ENCODE measurements around the gene LONP2.

The LONP2 gene, protein sequence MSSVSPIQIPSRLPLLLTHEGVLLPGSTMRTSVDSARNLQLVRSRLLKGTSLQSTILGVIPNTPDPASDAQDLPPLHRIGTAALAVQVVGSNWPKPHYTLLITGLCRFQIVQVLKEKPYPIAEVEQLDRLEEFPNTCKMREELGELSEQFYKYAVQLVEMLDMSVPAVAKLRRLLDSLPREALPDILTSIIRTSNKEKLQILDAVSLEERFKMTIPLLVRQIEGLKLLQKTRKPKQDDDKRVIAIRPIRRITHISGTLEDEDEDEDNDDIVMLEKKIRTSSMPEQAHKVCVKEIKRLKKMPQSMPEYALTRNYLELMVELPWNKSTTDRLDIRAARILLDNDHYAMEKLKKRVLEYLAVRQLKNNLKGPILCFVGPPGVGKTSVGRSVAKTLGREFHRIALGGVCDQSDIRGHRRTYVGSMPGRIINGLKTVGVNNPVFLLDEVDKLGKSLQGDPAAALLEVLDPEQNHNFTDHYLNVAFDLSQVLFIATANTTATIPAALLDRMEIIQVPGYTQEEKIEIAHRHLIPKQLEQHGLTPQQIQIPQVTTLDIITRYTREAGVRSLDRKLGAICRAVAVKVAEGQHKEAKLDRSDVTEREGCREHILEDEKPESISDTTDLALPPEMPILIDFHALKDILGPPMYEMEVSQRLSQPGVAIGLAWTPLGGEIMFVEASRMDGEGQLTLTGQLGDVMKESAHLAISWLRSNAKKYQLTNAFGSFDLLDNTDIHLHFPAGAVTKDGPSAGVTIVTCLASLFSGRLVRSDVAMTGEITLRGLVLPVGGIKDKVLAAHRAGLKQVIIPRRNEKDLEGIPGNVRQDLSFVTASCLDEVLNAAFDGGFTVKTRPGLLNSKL

DNA sequence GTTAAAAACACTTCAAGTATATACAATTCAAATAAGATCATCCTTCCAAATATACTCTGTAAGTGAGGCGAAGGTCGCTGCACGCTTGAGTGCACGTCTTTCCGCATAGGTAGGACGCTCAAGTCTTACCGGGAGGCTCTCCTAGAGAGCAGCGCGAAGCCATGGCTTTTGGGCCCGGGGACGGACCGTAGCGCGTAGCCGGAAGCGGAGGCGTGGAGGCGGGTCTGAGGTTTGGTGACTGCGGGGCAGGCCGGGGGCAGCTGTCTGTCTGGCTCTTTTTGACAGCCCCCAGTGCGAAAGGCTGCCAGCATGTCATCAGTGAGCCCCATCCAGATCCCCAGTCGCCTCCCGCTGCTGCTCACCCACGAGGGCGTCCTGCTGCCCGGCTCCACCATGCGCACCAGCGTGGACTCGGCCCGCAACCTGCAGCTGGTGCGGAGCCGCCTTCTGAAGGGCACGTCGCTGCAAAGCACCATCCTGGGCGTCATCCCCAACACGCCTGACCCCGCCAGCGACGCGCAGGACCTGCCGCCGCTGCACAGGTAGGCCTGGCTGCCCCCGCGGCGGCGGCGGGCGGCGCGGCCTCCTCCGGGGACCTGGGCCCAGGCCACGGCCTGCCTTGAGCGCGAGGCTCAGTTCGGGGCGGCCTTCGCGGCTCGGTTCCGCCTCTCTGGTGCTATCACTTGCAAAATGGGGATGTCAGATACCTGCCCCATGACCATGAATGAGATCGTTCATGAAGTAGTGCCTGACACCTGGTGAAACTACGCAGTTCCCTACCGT lies at the start of gene LONP2:
LONP2 (plus strand) TSS at position 221 of the 783 bp plus-strand sequence; CDS start at position 310, 89 bp downstream.
- peak; percentile 70 for DNase-seq

DNA sequence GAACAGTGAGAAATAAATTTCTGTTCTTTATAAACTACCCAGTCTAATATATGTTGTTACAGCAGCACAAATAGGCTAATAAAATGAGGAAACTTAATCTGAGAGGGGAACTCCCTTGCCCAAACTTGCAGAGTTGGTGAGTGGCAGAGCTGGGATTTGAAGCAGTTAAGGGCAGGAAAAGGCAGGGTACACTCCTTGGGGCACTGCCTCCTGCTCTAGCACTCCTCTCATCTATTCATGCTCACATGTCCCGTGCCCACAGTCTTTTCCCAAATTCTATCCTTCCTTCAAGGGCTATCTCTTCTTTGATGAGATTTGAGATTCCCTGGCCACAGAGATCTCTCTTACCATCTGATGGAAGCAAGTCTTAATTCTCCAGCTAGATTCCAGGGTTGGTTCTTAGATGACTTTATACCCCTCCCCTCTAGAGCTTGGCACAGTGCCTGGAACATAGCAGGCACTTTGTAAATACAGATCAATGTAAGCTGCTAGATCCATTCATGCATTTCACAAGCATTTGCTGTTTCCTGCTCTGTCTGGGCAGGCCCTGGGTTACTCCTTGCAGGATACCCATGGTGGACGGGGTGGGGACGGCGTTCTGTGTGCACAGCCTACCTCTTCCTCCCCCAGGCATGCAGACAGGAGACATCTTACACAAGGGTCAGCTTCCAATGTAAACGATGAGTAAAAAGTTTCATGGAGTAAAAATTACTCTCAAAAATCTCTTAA lies 49.1 kb upstream of the LONP2 start:
- peak; percentile 17 for DNase-seq

DNA sequence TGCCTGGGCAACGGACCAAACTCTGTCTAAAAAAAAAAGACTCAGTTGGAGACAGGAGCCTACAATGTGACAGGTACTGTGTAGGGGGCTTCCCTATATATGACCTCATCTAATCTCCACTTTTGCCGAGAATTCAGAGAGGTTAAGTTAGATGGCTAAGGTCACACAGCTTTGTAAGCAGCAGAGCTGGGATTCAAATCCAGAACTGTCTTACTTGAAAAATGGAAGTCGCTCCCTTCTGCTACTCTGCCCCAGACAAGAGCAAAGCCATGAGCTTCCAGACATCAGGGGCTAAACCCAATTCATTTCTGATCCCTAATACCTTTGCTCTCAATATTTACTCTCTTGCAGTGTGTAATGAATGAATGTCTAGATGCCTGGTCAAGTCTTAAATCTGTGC lies 46.8 kb upstream of the LONP2 start:
- peak; percentile 99 for DNase-seq

DNA sequence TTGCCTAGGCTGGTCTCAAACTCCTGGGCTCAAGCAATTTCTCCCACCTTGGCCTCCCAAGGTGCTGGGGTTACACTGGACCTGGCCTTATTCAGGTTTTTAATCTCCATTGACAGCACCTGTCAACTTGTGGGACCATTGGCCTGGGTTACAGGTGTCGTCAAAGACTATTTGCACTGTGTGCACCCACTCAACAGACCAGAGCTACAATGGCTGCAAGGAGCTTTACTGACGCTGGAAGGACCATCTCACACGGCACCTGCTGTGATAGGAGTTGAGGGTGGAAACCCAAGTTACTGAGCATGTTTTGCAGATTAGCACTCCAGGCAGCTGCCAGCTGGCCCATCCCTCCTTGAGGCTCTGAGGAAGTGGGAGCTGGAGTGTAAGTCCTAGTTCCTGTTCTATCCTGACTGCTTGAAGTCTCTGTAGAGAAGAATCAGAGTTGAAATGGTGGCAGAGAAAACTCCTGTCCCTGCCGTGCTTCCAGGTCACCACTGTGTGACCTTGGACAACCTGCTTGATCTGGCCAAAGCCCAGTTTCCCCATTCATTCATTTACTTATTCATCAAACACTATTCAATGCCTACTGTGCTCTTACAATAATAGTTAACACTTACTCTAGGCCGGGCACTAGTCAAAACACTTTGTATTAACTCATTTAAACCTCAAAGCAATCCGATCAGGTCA lies 42.4 kb upstream of the LONP2 start:
- no peak for DNase-seq

DNA sequence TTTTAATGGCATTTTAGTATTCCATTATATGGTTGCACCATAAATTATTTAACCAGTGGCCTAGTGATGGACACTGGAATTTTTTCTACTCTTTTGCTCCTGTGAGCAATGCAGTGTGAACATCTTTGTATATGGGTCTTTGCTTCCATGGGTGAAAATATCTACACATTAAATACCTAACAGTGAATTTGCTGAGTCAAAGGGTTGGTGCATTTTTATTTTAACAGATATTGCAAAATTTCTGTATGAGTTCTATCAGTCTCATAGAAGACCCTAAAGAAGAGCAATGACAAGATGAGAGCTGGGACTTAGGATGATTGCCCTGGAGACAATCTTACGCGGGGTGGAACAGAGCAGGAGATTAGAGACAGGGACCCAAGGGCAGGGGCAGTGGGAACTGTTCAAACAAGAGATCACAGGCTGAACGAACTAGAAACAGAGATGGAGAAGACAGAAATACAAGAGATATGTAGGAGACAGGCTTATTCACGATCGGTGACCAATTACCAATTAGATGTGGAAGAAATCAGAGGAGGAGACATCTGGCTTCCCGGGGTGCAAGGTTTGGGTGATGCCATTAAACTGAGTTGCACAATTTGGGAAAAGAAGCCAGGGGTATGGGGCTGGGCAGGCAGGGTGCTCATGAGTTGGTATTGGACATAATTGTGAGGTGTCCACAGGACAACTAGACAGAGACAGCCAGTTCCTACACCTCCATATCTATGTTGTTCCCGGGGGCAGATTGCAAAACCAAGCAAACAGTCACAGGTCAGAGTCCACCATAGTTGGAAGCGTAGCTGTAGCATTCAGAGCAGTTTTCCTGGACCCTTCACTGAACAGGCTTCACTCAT lies 39.9 kb upstream of the LONP2 start:
- no peak for DNase-seq

DNA sequence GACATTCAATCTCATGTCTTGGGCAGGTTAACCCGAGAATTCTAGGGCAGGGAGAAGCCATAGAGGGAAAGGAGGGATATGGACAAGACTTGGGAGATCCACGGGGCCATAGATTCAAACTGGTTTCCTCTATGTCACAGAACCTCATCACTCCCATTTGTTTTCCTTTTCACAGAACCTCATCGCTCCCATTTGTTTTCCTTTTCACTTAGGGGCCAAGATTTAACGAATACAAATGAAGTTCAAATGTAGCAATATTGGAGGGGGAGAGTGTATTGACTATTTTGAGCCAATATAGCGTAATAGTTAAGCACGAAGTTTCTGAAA lies 39.3 kb upstream of the LONP2 start:
- DNase-seq = no peak

DNA sequence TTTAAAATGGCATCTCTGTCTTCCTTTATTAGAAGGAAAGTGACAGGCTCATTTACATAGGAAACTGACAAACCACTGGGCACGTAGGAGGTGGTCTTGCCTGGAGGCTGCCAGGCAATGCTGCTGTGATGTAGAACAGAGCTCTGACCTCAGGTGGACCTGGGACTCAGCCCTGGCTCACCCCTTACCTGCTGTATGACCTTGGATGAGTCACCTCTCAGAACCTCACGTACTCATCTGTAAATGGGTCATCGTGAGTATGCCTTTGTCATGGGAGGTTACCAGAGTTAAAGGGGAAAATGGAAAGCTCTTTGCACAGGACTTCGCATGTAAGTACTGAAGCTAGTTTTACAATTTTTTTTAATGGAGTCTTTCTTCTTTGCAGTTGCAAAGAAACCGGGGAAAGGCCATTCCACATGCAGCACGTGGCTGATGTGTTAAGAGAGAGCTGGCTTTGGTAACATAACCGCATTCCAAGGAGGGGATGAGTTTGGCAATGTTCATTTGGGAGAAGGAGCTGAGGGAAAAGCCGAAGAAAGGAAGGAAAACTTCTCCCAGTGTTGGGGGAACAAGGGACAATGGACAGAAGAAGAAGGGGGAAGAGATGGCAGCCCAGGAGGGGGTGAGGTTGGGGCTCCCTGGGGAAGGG lies 37.4 kb upstream of the LONP2 start:
- DNase-seq = no peak

DNA sequence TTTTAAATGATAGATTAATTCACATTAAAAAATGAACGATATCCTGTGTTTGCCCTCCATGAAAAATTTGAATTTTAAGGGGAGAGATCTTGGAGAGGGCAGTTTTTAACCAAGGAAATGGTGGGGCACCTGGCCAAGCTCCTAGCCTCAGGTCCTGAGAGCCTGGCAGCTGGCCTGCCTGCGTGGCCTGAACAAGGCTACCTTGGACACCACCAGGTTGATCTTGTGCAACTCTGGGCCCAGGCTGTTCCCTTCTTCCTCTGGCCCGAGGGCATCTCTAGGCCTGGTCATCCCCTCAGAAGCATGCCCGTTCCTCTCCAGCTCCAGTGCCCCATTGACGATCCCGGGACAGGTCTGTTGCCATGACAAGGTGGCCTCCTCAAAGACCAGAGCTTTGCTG lies 33.4 kb upstream of the LONP2 start:
- no peak for DNase-seq

DNA sequence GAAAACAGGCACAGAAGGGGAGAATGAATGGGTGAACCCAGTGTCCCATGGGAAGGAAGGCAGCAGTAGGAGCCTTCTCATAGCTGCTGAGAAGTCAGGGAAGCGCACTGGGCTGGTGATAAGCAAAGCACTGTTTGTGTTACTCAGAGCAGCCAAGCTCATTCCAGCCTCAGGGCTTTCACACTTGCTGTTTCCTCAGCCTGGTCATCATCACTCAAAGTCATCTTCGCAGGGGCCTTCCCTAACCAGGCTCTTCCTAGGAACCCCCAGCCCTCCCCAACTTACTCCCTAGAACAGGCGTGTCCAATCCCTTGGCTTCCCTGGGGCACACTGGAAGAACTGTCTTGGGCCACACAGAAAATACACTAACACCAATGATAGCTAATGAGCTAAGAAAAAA lies 32.1 kb upstream of the LONP2 start:
- DNase-seq = no peak

DNA sequence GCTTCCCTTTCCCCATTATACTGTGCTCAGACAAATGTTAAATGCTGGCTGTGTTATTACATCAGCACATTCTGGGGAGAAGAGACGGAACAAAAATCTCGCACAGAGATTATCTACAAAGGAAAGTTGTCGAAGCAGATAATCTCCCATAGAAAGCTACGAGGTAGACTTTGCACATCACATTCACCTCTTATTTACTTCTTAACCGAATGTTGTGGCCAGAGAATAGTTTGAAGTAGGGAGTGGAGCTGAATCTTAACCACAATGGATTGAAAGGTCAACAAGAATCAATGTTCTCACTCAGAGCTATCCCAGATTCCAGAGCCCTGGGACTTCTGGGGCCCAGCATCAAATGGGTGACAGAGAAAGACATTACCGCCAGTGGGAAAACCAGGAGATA lies 28.4 kb upstream of the LONP2 start:
- no peak for DNase-seq

DNA sequence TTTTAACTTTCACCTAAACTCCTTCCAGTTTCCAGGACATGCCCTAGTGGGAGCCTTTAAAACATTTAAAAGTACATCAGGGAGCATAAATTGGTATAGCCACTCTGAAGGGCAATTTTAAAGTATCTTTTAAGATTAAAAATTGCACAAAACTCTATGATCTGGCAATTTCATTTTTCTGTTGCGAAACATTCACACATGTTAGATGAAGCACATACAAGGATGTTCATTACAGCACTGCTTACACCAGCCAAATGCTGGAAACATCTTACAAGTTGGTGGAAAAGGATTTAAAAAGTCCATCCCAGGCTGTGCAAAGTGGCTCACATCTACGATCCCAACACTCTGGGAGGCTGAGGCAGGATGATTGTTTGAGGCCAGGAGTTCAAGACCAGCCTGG lies 26.4 kb upstream of the LONP2 start:
- no peak for DNase-seq

DNA sequence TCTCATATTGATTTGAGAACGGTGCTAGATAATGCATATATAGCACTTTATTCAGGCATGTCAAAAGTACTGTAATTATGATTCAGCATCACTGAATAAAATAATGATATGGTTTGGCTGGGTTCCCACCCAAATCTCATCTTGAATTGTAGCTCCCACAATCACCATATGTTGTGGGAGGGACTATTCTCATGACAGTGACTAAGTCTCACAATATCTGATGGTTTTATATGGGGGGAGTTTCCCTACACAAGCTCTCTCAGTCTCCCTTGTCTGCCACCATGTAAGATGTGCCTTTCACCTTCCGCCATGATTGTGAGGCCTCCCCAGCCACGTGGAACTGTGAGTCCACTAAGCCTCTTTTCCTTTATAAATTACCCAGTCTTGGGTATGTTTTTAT lies 25.6 kb upstream of the LONP2 start:
- DNase-seq = no peak

DNA sequence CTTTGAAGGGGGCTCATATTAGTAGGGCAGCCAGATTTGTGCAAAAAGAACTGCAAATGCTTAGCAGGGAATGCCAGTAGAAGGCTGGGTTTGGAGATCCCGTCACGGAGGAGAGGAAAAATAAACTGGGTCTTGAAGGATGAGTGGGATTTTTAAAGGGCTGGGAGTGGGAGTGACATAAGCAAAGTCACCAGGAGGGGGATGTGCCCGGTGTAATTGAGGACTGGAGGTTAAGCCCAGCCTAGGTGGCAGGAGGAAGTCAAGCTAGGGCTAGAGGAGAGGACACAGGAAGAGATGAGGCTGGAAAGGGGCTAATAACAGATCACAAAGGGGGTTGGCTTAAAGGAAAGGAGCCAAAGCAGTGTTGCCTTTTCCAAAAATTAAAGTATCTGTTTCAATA lies 23.2 kb upstream of the LONP2 start:
- DNase-seq = no peak

DNA sequence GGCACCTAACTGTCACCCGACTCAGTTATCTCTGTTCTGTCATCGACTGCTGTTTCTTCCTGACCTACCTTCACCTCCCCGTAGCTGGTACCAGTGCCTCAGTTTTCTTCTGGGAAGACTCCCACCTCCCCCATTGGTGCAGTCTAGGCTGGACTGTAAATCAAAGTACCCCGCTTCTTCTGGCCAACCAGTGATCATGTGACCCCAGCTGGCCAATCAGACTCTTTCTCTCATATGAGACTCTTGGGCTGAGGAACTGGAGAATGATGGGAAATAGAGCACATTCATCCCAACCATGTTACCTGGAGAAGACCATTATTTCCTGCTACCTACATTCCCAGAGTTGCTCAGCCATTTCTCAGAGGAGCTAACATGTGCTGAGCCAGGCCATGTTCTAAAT lies 20.6 kb upstream of the LONP2 start:
- no peak for DNase-seq

DNA sequence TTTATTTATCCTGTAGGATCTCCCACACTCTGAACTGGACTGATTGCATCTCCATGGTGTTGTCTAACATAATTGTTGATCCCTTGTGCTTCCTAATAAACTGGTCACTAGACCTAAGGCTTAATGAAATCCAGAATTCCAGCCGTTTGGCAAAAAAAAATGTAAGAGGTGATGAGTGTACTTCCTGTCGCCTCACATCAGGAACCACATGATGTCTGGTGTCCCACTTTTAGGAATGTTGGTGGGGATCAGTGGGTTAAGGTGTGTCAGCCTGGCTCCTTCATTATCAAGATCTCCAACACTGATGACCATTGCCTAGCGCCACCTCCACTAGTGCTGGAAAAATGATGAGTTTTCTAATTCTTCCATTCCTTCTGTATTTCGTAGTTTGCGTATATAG lies 18.6 kb upstream of the LONP2 start:
- no peak for DNase-seq

DNA sequence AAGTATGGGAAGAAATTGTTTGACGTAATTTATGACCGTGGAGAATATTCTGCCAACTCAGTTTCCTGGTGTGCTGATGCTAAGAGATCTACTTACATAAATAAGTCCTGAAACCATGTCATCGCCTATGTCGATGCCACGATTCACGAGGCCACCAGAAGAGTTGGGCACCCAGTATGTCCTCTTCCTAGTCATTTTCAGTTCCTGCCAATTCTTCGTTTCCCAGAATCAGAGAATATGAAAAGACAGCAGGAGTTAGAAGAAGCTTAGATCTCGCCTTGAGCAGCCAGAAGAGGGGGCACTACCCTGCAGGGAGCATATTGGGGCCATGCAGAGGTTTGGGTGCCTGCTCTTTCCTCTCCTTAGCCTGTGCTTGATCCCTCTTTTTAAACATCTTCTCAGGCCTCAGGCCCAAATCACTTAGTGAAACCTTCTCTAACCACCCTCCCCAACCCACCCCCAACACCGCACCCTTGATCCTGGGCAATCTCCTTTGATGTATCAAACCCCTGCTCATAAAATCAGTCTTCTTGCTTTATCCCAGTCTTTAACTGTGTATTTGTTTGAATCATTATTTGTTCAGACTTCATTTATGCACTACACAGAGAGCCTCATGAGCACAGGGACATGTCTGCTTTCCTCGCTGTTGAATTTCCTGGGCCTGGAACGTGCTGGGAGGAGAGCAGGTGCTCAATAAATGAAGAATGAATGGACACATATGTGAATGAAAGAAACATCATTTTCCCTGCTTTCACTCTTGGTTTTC lies 12.2 kb upstream of the LONP2 start:
- peak; percentile 12 for DNase-seq

DNA sequence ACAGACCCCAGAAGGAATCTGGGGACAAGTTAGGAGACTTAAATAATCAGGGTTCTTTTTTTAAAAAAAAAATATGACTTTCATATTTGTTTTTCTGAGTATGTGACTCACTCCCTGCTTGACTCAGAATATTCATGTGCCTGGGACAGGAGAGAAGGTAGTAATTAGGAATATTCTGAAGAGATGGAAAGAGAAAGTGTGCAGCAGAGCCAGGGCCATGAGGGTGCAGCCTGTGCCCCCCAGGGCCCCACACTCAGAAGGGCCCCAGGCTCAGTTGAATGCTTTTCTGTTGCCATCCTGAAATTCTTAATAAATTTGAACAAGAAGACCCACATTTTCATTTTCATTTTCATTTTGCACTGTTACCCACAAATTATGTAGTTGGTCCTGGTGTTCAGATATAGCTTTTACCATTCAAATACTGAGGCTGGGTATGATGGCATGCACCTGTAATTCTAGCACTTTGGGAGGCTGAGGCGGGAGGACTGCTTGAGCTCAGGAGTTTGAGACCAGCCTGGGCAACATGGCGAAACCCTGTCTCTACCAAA lies 11.5 kb upstream of the LONP2 start:
- no peak for DNase-seq

DNA sequence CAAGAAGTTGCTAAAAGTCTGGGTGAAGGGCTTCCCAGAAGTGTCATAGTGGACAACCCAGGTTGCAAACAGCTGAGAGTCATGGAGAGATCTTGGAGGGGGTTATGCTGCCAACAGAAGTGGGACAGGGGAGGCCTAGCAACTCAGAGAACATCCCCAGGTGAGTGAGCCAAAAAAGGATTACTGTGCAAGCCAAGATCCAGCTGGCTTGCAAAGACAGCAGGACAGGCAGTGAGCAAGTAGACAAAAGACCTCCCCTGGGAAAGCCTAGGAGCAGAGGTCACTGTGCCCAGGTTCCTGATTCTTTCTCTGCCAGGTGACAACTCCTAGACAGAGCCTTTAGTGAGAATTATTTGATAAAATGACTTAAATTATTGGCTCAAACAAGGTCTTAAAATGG lies 9.5 kb upstream of the LONP2 start:
- DNase-seq = no peak

DNA sequence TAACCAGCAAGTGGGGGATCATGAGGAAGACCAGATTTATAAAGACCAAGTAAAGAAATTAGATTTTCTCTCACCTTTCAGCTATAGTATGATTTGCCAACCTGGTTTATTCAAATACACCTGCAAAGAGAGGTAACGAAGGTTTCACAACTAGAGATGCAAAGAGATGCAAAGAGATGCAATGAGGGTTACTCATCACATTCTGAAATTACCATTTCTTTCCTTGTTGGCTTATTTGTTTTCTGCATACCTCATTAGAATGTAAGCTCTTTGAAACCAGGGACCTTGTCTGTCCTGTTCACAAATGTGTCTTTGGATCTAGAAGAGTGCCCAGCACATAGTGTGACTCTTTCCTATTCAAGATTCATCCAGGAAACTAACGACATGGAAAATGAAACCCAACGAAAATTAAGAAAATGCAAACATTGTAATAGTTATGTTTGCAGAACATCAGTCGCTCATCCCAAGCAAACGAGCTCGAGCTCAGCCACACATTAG lies 9.0 kb upstream of the LONP2 start:
- DNase-seq = no peak

Measured in DMS 273 treated with DMSO at 0.1 percent for 48 hours (cell line).